ENCODE data around the gene SLC9A9. TPM values are rescaled to one million over a fixed set of nuclear protein-coding genes. Genes with fewer than 3 reads are reported as not detected.

The SLC9A9 gene
- total RNA-seq, 1 experiment from 2014 or later: not detected

DNA sequence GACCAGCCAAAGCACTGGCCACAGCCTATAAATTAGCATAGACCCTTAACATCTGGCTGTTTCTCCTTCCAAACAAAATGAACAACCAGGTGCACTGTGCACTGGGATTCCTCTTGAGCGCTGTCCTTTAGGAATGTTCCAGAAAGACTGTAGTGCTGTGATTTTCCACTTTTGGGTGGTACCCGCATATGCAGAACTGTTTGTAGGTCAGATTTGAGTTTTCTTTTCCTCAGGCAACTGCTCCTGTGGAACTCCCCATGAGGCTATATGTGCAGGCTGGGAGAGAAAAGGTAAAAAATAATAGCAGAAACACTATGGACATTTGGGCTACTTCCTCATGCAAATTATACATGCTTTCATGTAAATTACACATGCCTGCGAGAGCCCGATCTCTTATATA is 589.6 kb downstream of the SLC9A9 start:
- no peaks in the 10 kb centered on the region for H3K36me3 Mint-ChIP-seq (ENCODE audit: insufficient read depth, unreplicated experiment)
- H3K9me3 ChIP-seq: no peaks in the 10 kb centered on the region
- CTCF ChIA-PET: no interaction called here
- H3K36me3 ChIP-seq (ENCODE audit: control insufficient read depth, insufficient read depth, low read length): no peaks in the 10 kb centered on the region
- TF ChIP-seq, protein P1, sequence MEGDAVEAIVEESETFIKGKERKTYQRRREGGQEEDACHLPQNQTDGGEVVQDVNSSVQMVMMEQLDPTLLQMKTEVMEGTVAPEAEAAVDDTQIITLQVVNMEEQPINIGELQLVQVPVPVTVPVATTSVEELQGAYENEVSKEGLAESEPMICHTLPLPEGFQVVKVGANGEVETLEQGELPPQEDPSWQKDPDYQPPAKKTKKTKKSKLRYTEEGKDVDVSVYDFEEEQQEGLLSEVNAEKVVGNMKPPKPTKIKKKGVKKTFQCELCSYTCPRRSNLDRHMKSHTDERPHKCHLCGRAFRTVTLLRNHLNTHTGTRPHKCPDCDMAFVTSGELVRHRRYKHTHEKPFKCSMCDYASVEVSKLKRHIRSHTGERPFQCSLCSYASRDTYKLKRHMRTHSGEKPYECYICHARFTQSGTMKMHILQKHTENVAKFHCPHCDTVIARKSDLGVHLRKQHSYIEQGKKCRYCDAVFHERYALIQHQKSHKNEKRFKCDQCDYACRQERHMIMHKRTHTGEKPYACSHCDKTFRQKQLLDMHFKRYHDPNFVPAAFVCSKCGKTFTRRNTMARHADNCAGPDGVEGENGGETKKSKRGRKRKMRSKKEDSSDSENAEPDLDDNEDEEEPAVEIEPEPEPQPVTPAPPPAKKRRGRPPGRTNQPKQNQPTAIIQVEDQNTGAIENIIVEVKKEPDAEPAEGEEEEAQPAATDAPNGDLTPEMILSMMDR (IDR thresholded peaks at IDR 0.05; ENCODE audit: insufficient read depth in 1 of 2, low read depth in 1 of 2, low read length in 1 of 2, severe bottlenecking in 1 of 2, unreplicated experiment in 1 of 2): no peak
- H3K4me1 ChIP-seq: no peaks in the 10 kb centered on the region
- POLR2A ChIA-PET: no interaction called here
- no peaks in the 10 kb centered on the region; the same call in 1 of the 2 replicates for H3K27me3 ChIP-seq (replicated peaks; ENCODE audit: control insufficient read depth, insufficient read depth, low read length)
- H3K27me3 Mint-ChIP-seq (ENCODE audit: insufficient read depth, unreplicated experiment): peaks cover 12% of the 10 kb centered on the region
- no peak overlapping the region for H3K27ac Mint-ChIP-seq (ENCODE audit: unreplicated experiment)
- intact Hi-C loops (cut with micrococcal nuclease; ENCODE audit: unreplicated experiment): no loop called here
- no peak overlapping the region for H3K4me3 Mint-ChIP-seq (ENCODE audit: unreplicated experiment)
- no peak for DNase-seq
- H3K4me3 ChIP-seq (ENCODE audit: low read depth, low read length): no peak overlapping the region
- no peaks in the 10 kb centered on the region for H3K4me1 Mint-ChIP-seq (ENCODE audit: low read depth, unreplicated experiment)
- no peaks in the 10 kb centered on the region for H3K9me3 Mint-ChIP-seq (ENCODE audit: unreplicated experiment)
- no TSS peak for BruUV-seq (replicated peaks)

DNA sequence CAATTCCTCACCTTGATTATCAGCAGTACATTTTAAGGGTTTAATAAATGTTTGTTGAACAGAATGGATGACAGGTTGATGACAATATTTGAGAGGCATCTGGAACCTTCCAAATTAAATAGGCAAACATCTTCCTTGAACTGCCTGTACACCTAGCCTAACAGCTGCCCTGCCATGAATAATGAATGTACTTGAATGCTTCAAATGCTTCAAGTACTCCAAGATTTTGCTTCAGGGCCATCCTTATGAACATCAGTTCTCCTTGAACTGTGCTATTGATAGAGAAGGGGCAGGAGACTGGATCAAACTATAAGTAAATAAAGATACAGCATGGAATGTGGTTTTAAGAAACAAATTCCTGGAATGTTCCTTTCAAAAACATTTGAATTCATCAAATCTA is 591.9 kb downstream of the SLC9A9 start:
- Mint-ChIP-seq H3K36me3 (ENCODE audit: insufficient read depth, unreplicated experiment) (no peaks in the 10 kb centered on the region), H3K9me3 (ENCODE audit: unreplicated experiment) (no peaks in the 10 kb centered on the region), H3K4me3 (ENCODE audit: unreplicated experiment) (no peak overlapping the region), H3K27ac (ENCODE audit: unreplicated experiment) (no peak overlapping the region), H3K4me1 (ENCODE audit: low read depth, unreplicated experiment) (no peaks in the 10 kb centered on the region), H3K27me3 (ENCODE audit: insufficient read depth, unreplicated experiment) (peaks cover 3% of the 10 kb centered on the region)
- intact Hi-C loops (cut with micrococcal nuclease; ENCODE audit: unreplicated experiment): no loop called here
- BruUV-seq (replicated peaks): no TSS peak
- Histone ChIP-seq H3K4me1 (no peaks in the 10 kb centered on the region), H3K27me3 (replicated peaks; ENCODE audit: control insufficient read depth, insufficient read depth, low read length) (no peaks in the 10 kb centered on the region; the same call in 1 of the 2 replicates), H3K9me3 (no peaks in the 10 kb centered on the region), H3K4me3 (ENCODE audit: low read depth, low read length) (no peak overlapping the region), H3K36me3 (ENCODE audit: control insufficient read depth, insufficient read depth, low read length) (no peaks in the 10 kb centered on the region)
- ChIA-PET POLR2A (no interaction called here), CTCF (no interaction called here)
- DNase-seq: no peak
- TF ChIP-seq, protein P1 (IDR thresholded peaks at IDR 0.05; ENCODE audit: insufficient read depth in 1 of 2, low read depth in 1 of 2, low read length in 1 of 2, severe bottlenecking in 1 of 2, unreplicated experiment in 1 of 2): no peak

DNA sequence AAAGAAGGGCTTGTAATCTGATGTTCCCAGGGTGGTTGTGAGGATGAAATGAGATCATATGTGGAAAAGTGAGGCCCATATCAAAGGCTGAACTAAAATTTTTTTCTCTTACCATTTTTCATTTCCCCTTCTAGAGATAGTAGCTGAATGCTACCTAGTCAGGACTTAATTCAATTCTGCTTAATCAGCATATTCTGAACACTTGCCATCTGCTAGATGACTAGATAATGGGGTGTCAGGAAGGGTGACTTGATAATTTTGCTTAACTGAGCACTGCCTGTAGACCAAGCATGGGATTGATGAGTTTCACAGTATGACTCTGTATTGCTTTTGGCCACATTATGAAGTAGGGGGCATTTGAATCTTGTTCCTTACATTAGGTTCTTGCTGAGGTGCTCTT is 592.5 kb downstream of the SLC9A9 start:
- H3K4me3 Mint-ChIP-seq (ENCODE audit: unreplicated experiment): no peak overlapping the region
- no peak overlapping the region for H3K27ac Mint-ChIP-seq (ENCODE audit: unreplicated experiment)
- no TSS peak for BruUV-seq (replicated peaks)
- H3K36me3 ChIP-seq (ENCODE audit: control insufficient read depth, insufficient read depth, low read length): no peaks in the 10 kb centered on the region
- H3K27me3 ChIP-seq (replicated peaks; ENCODE audit: control insufficient read depth, insufficient read depth, low read length): no peaks in the 10 kb centered on the region
- H3K36me3 Mint-ChIP-seq (ENCODE audit: insufficient read depth, unreplicated experiment): no peaks in the 10 kb centered on the region
- H3K27me3 Mint-ChIP-seq (ENCODE audit: insufficient read depth, unreplicated experiment): peaks cover 3% of the 10 kb centered on the region
- H3K9me3 ChIP-seq: no peaks in the 10 kb centered on the region
- DNase-seq: no peak
- no peaks in the 10 kb centered on the region for H3K4me1 Mint-ChIP-seq (ENCODE audit: low read depth, unreplicated experiment)
- no peaks in the 10 kb centered on the region for H3K9me3 Mint-ChIP-seq (ENCODE audit: unreplicated experiment)
- POLR2A ChIA-PET: no interaction called here
- CTCF ChIA-PET: no interaction called here
- no peaks in the 10 kb centered on the region for H3K4me1 ChIP-seq
- intact Hi-C loops (cut with micrococcal nuclease; ENCODE audit: unreplicated experiment): no loop called here
- TF ChIP-seq, protein P1 (IDR thresholded peaks at IDR 0.05; ENCODE audit: insufficient read depth in 1 of 2, low read depth in 1 of 2, low read length in 1 of 2, severe bottlenecking in 1 of 2, unreplicated experiment in 1 of 2): no peak
- no peak overlapping the region for H3K4me3 ChIP-seq (ENCODE audit: low read depth, low read length)
